T-helper 9 cell (primary cell): ENCODE results near the gene GSTA2.
"Not testable (repeated sequence)": the region's sequence is repeated elsewhere in the genome, so short reads cannot be mapped to it uniquely, and the experiment has no call there.

Experiments used
- DNase-seq: peaks from one replicate; pipeline ENCODE4 v3.0.0-alpha.2; 2020

GSTA2 gene

DNA sequence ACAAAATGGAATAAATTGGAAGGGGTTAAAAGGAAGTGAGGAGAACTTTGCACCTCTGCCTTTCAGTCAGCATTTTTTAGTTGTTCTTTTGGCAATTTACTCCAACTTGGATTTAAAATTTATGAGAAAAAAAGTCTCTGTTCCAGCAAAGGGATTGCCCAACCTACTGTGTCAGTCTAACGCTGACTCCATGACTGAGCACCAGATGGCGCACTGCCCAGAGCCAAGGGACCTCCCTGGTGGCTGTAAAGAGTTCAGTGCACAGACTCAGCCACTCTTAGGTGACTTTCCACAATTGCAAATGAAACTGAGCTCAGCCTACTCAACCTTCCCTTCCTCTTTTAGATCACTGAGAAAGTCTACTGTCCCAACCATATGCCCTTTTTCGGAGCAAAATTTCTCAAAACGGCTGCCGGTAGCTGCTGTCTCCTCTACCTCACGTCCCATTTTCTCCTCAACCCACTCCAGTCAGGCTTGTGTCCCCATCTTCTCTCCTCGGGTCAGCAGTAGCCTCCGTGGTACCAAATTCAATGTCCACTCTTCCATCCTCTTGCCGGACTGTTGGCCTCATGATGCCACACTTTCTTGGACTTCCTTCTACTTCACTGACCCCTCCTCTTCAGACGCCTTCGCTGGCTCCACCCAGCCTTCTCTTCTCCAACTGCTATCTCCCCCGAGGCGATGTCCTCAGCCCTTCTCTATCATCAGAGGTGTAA is 38.7 kb downstream of the GSTA2 start:
- DNase-seq: peak; percentile 26

DNA sequence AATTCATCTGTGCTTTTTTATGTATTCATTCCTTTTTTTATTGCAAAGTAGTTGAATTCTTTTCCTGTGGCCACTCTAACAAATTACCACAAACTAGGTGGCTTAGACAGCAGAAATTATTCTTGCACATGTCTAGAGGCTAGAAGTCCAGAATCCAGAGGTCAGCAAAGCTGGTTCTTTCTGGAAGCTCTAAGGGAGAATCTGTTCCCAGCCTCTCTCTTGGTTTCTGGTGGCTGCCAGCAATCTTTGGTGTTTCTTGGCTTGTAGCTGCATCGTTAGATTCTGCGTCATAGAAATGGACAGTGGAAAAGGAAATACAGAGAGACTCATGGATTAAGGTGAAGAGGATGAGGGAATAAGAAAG is 39.3 kb downstream of the GSTA2 start:
- no peak for DNase-seq

DNA sequence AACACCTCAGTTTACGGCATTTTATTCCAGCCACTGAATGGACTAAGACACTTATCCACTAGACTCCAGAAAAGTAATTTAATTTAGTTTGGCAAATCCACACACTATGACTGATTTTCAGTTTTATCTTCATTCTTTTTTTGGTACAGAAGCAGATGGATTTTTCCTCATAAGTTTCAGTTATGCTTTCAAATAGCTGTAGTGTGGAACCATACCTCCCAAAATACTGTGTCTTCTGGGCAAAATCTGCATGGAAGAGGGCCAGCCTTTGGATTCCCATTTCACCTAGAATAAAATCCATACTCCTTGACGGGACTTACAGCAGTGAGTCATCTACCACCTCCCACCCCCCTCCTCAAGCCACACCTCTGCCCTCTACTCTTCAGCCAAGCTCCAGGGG is 43.0 kb downstream of the GSTA2 start:
- DNase-seq: no peak

DNA sequence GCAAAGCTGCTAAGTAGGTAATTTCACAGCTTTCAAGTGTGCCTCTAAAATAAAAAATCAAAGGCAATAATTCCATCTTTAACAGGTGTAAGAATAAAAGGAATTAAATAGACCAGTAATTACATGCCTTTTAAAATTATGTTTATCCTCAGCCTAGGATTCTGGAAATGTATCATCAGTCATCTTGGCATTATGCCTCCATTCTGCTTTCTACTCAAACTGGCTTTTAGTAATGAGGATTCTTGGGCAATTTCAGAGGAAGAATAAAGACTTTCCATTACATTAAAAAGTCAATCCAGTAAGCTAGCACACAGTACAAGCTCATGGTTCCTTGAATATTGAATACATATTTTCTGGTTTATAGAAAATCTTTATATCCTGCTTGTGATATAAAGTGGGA is 44.7 kb downstream of the GSTA2 start:
- no peak for DNase-seq

DNA sequence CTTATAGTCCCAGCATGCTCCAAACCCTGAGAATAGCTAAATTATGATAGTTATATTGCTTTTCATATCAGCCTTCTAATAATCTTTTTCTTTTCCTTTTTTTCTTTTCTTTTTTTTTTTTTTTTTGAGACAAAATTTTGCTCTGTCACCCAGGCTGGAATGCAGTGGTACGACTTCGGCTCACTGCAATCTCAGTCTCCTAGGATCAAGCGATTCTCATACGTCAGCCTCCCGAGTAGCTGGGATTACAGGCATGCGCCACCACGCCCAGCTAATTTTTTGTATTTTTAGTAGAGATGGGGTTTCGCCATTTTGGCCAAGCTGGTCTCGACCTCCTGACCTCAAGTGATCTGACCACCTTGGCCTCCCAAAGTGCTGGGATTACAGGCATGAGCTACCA is 48.5 kb downstream of the GSTA2 start:
- not testable (repeated sequence) for DNase-seq

DNA sequence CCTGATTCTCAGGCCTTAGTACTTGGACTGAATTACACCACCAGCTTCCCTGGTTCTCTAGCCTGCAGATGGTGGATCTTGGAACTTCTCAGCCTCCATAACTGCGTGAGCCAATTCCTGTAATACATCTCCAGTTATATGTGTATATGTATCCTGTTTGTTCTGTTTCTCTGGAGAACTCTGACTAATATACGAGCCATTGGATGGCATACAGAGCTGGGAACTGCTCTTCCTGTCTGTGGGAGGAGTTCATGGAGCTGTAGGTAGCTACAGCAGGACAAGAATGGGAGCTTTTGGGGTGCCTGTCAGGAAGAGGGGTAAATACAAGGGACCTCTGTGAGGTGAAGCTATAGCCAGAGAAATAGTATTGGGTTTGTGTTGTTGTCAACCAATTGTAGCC is 51.1 kb downstream of the GSTA2 start:
- DNase-seq: no peak

DNA sequence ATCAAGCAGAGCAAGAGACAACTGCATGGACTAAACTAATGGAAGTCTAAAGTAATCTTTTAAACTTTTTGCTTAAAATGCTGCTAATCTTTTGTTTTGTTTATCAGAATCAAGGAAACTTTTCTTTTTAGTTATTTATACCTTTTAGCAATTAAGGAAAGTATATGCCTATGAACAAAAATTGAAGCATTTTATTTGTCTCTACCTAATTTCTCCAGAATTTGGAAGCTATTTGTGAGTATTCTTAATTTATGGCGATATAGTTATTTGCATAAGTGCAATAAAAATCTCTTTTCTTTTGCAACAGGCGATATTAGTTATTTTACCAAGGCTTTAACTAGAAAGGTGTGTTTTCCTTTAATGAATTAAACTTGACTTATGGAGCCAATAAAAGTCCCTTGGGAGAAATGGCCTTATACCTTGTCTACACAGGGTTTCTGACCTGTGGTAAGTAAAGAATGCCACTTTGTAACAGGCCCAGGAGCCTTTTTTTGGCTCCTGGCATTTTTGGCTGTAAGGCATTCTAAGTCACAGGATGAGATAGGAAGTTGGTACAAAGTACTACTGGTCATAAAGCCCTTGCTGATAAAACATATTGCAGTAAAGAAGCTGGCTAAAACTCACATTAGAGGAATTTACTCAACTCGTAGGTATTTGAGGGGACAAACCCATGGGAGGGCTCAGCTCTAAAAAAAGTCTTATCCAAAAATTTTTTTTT is 55.2 kb downstream of the GSTA2 start:
- no peak for DNase-seq

DNA sequence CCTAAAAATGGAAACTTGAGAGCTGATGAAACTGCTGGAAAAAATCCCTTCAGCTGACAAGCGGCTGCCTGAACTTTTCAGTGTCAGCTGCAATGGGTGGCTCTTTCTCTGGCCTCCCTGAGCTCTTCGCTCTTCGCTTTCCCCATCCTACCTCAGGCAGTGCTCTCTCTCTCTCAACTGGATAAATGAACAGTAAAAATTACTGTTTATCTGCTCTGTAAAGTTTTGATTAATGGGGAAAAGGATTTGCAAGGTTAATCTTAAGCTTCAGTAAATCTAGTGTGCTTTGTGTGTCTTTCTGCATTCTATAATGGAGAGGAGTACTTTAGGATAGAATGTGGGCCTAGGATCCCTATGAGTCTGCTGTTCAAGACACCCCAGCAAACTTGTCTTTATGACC is 57.3 kb downstream of the GSTA2 start:
- DNase-seq: no peak

DNA sequence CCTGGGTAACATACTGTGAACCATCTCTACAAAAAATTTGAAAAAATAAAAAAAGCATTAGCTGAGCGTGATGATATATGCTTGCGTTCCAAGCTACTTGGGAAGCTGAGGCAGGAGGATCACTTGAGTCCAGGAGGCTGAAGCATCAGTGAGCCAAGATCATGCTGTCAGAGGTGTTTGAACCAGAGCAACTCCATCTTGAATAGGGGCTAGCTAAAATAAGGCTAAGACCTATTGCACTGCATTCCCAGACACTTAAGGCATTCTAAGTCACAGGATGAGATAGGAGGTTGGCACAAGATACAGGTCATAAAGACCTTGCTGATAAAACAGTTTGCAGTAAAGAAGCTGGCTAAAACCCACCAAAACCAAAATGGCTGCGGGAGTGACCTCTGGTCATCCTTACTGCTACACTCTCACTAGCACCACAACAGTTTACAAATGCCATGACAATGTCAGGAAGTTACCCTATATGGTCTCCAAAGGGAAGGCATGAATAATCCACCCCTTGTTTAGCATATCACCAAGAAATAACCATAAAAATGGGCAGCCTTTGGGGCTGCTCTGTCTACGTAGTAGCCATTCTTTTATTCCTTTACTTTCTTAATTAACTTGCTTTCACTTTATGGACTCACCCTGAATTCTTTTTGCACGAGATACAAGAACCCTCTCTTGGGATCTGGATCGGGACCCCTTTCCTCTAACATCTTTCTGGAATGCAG is 58.3 kb downstream of the GSTA2 start:
- not testable (repeated sequence) for DNase-seq

DNA sequence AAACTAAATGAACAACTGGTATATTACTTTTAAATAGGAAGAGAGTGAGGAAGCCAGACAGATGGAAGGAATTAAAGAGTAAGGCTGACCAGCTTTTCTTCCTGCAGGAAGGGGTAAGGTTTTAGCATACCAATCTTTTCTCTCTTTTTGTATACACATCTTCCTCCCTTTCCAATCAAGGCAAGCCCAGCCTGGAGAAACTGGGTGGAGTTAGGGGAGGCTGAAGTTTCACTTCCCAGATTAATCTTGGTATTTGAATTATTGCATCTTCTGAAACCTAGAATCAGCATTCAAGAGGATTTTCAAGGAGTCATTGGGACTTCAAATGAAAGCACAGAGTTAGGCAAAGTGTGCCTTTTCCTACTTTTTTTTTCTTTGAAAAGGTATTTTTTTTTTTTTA is 59.2 kb downstream of the GSTA2 start:
- DNase-seq: no peak
